Cortex of kidney (tissue), 1 donor: ENCODE results near the gene FOXR1.
"Not testable (repeated sequence)": the region's sequence is repeated elsewhere in the genome, so short reads cannot be mapped to it uniquely, and the experiment has no call there.

Experiments
- DNase-seq: peaks from one replicate; lab custom pipeline; 2025; lab: John Stamatoyannopoulos, UW

The FOXR1 gene

DNA sequence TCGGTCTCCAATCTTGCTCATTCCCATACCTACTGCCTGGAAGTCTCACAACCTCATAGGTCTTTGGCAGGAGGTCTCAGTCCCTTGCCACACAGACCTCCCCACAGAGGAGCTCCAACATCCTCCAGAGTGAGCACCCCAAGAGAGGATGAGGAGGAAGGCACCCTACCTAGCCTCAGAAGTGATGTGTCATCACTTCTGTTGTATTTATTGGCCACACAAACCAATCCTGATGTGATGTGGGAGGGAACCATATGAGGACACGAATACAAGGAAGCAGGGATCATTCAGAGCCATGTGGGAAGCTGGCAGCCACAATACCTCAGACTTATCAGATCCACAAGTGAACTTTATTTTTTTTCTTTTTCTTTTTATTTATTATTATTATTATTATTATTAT lies 24.5 kb upstream of the FOXR1 start:
- no peak for DNase-seq

- DNase-seq = no peak
Observed at GRCh38 chr11:118948000-118948399, 23.6 kb upstream of the FOXR1 start.

GRCh38 chr11:118953265-118953664 lies 18.3 kb upstream of the FOXR1 start:
- DNase-seq = no peak

GRCh38 chr11:118953976-118954375 lies 17.6 kb upstream of the FOXR1 start:
- DNase-seq = not testable (repeated sequence)

- DNase-seq = no peak
Observed at GRCh38 chr11:118956094-118956846, 15.3 kb upstream of the FOXR1 start, which contains the start of gene UPK2. TSS of gene UPK2 (plus strand) at chr11:118956298. CDS start at chr11:118956351, 53 bp downstream.

DNA sequence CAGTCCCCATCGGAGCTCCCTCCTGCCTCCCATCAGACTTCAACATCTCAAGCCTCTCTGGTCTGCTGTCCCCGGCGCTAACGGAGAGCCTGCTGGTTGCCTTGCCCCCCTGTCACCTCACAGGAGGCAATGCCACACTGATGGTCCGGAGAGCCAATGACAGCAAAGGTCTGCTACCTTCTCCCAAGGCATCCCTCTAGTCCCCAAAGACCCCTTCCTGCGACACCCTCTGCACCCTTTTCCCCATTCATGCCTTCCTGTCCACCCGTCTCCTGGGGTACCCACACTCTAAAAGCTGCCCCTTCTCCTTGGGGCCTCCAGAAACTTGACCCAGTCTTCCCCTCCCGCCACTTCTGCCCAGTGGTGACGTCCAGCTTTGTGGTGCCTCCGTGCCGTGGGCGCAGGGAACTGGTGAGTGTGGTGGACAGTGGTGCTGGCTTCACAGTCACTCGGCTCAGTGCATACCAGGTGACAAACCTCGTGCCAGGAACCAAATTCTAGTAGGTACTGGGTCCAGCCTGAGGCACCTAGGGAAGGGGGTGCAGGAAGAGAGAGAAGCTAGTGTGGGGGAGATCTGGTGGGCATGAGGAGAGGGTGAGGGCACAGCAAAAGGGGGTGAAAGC lies 14.6 kb upstream of the FOXR1 start:
- DNase-seq = no peak

DNA sequence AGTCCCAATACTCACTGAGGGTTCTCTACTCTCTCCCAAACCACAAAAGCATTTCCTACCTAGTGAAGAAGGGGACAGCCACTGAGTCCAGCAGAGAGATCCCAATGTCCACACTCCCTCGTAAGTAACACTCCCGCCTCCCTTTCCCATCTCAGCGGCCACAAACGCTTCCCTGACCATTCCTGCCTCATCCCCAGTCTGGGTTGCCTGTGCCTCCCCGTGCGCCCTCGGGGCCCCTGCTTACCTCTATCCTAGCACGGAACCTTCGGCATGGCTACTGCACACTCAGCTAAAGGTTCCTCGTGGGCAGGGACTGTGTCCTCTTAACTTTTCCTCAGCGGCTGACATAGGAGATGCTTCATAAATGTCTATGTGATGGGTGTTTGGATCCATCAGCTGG lies 14.0 kb upstream of the FOXR1 start:
- no peak for DNase-seq

- DNase-seq = no peak
Observed at GRCh38 chr11:118957968-118958367, 13.6 kb upstream of the FOXR1 start.

DNA sequence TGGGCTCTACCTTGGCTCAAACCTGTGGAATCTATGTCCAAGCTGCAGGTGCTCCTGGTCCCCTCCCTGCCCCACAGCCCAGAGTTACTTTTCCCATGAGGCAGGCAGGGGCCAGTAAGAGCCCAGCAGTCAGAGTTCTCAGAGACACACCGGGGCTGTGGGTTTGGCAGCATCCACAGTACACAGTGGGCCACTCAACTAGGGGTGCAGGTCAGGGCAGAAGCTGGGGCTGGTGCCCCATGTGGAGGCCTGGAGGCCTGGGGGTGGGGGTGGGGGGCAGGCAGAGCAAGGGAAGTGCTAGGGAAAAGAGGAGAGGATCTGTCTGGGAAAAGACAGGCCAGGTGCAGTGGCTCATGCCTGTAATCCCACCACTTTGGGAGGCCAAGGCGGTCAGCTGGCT lies 13.0 kb upstream of the FOXR1 start:
- DNase-seq = no peak

GRCh38 chr11:118961189-118961588 lies 10.4 kb upstream of the FOXR1 start:
- DNase-seq = no peak

GRCh38 chr11:118961591-118961990 lies 10.0 kb upstream of the FOXR1 start:
- no peak for DNase-seq

DNA sequence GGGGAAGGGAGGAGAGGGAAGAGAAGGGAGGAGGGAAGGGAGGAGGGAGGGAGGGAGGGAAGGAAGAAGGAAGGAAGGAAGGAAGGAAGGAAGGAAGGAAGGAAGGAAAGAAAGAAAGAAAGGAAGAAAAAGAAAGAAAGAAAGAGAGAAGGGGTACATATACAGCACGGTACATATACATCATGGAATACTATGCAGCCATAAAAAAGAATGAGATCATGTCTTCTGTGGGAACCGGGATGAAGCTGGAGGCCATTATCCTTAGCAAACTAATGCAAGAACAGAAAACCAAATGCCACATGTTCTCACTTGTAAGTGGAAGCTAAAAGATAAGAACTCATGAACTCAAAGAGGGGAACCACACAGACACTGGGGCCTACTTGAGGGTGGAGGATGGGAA lies 2.1 kb upstream of the FOXR1 start:
- DNase-seq = not testable (repeated sequence)

GRCh38 chr11:118973985-118974384 lies 2.4 kb downstream of the FOXR1 start:
- no peak for DNase-seq

GRCh38 chr11:118975771-118976709 lies 4.5 kb downstream of the FOXR1 start:
- no peak for DNase-seq

- no peak for DNase-seq
Observed at GRCh38 chr11:118979434-118979833, 7.9 kb downstream of the FOXR1 start.

GRCh38 chr11:118980191-118980881 lies 8.8 kb downstream of the FOXR1 start:
- no peak for DNase-seq

DNA sequence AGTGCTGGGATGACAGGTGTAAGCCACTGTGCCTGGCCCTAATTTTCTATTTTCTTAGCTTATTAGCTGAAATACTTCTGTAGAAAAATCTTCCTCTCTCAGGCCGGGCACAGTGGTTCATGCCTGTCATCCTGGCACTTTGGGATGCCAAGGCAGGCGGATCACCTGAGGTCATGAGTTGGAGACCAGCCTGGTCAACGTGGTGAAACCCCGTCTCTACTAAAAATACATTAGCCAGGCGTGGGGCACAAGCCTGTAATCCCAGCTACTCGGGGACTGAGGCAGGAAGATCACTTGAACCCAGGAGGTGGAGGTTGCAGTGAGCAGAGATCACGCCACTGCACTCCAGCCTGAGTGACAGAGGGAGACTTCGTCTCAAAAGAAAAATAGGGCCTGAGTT lies 12.8 kb downstream of the FOXR1 start:
- DNase-seq = not testable (repeated sequence)

DNA sequence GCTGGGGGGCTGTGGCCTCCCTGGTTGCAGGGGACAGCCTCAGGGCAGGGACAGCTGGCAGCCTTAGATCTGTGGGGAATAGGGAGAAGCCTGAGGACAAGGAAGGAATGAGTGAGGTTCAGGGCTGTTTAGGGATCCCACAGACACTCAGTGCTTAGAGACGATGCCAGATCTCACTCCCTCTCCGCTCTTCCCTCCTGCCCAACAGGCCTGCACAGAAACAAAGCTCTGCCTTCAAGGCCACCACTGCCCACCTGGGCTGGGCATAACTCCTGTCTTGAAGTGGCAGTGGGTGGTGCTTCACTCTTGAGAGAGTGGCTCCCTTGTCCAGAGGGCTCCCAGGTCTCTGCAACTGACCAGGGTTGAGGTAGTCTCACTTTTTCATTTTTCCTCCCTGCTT lies 13.3 kb downstream of the FOXR1 start:
- no peak for DNase-seq

DNA sequence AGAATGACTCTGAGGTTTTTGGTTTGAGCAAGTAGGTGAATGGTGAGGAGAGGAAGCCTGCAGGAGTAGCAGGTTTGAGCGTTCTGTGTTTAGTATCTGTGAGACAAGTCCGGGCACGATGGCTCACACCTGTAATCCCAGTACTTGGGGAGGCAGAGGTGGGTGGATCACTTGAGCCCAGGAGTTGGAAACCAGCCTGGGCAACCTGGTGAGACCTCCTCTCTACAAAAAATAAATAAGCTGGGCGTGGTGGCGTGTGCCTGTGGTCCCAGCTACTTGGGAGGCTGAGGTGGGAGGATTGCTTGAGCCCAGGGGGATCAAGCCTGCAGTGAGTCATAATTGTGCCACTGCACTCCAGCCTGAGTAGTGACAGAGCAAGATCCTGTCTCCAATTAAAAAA lies 16.7 kb downstream of the FOXR1 start:
- no peak for DNase-seq

DNA sequence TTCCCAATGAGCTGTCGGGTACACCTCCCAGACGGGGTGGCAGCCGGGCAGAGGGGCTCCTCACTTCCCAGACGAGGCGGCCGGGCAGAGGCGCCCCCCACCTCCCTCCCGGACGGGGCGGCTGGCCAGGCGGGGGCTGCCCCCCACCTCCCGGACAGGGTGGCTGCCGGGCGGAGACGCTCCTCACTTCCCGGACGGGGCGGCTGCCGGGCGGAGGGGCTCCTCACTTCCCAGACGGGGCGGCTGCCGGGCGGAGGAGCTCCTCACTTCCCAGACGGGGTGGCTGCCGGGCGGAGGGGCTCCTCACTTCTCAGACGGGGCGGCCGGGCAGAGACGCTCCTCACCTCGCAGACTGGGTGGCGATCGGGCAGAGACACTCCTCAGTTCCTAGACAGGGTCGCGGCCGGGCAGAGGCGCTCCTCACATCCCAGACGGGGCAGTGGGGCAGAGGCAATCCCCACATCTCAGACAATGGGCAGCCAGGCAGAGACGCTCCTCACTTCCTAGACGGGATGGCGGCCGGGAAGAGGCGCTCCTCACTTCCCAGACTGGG lies 20.0 kb downstream of the FOXR1 start:
- not testable (repeated sequence) for DNase-seq

GRCh38 chr11:118996926-118997626 lies 25.5 kb downstream of the FOXR1 start:
- DNase-seq = no peak
